Panc1 (cell line): ENCODE data around the gene GIGYF1. TPM values are rescaled to one million over a fixed set of nuclear protein-coding genes. Genes with fewer than 3 reads are reported as not detected.

Source experiments
- ATAC-seq: fragments of 200-7000 bp; cut with Tn5 transposase; 2 replicates; pipeline ENCODE4 v1.9.1; 2020; ENCODE audit warnings: mild to moderate bottlenecking, moderate library complexity
- BruUV-seq: library from RNA; stranded (reverse); fragments of 400-500 nt; replicated peaks from 2 replicates; lab custom pipeline; 2021; lab: Mats Ljungman, UMichigan
- CTCF ChIA-PET: fragments of 300-600 bp; sonication (Branson Sonifier 250); formaldehyde crosslinking; loops from one replicate; lab custom pipeline; 2022; ENCODE audit warnings: antibody characterized with exemption; lab: Charles Lee
- POLR2A ChIA-PET: fragments of 300-600 bp; sonication (Branson Sonifier 250); formaldehyde crosslinking; loops from one replicate; lab custom pipeline; 2022; ENCODE audit warnings: antibody characterized with exemption; lab: Charles Lee
- DNase-seq: peaks from one replicate; pipeline ENCODE4 v3.0.0-alpha.2; 2010; ENCODE audit warnings: low read depth, low spot score
- H3K27ac ChIP-seq: 2 replicates; pipeline ENCODE4 v1.5.1; 2011; ENCODE audit warnings: mild to moderate bottlenecking, low read length, inconsistent platforms
- H3K27me3 ChIP-seq: fragments of 200-500 bp; sonication (Bioruptor generic); 2 replicates; pipeline ENCODE4 v1.6.0; 2014; ENCODE audit warnings: low read length, inconsistent platforms; ENCODE audit not compliant: control insufficient read depth, insufficient read depth
- H3K36me3 ChIP-seq: fragments of 200-500 bp; sonication (Bioruptor generic); 2 replicates; pipeline ENCODE4 v1.5.1; 2014; ENCODE audit warnings: inconsistent platforms, mild to moderate bottlenecking, low read length, moderate library complexity; ENCODE audit not compliant: control insufficient read depth, insufficient read depth
- H3K4me1 ChIP-seq: 2 replicates; pipeline ENCODE4 v1.5.1; 2011; ENCODE audit warnings: inconsistent platforms, mild to moderate bottlenecking, low read length, moderate library complexity; ENCODE audit not compliant: control insufficient read depth, insufficient read depth
- H3K4me3 ChIP-seq, 2 experiments: 2 replicates each; pipeline ENCODE4 v1.5.1; 2011 to 2012; ENCODE audit warnings: low read depth in 2 of 2, low read length in 2 of 2, mild to moderate bottlenecking in 2 of 2, inconsistent platforms in 1 of 2, moderate library complexity in 1 of 2
- H3K9me3 ChIP-seq: fragments of 200-500 bp; sonication (Bioruptor generic); 2 replicates; pipeline ENCODE4 v1.5.1; 2014; ENCODE audit warnings: low read depth, mild to moderate bottlenecking, inconsistent platforms, low read length, moderate library complexity; ENCODE audit not compliant: control insufficient read depth, insufficient read depth
- POLR2AphosphoS5 ChIP-seq: IDR thresholded peaks from 2 replicates; pipeline ENCODE4 v1.6.1; 2012; ENCODE audit warnings: mild to moderate bottlenecking, low read depth, low read length, moderate library complexity
- REST ChIP-seq, 2 experiments: IDR thresholded peaks; 2 replicates each; pipeline ENCODE4 v1.6.1; 2011 to 2012; ENCODE audit warnings: low read depth in 2 of 2, control low read depth in 1 of 2, low read length in 1 of 2, mild to moderate bottlenecking in 1 of 2, moderate library complexity in 1 of 2; ENCODE audit not compliant: insufficient read depth in 1 of 2
- SIN3A ChIP-seq: IDR thresholded peaks from 2 replicates; pipeline ENCODE4 v1.6.1; 2012; ENCODE audit warnings: low read depth, mild to moderate bottlenecking, low read length, moderate library complexity, borderline replicate concordance; ENCODE audit not compliant: insufficient read depth
- TCF7L2 ChIP-seq: IDR thresholded peaks from 2 replicates; pipeline ENCODE4 v1.6.1; 2011; ENCODE audit warnings: mild to moderate bottlenecking, low read depth, low read length, inconsistent platforms
- in situ Hi-C: cut with HindIII; loops from 2 replicates; pipeline ENCODE4 v1.10.0; 2016; ENCODE audit warnings: low sequenced_read_pairs, low pct_unique_long_range_greater_than_20kb
- intact Hi-C: fragments of 100-400 bp; cut with micrococcal nuclease; formaldehyde crosslinking; loops from one replicate; pipeline ENCODE4 v1.10.0; 2022; ENCODE audit not compliant: unreplicated experiment
- total RNA-seq: library from RNA; stranded (reverse); gene quantifications from one replicate; pipeline ENCODE4 v1.2.1, GENCODE V29; 2021; ENCODE audit not compliant: unreplicated experiment
- TF ChIP-seq, protein P1 (sequence below): fragments of 450-650 bp; IDR thresholded peaks from 2 replicates; pipeline ENCODE4 v1.5.1; 2017; ENCODE audit warnings: mild to moderate bottlenecking

GIGYF1 gene
- total RNA-seq, 1 experiment from 2014 or later = 52.6 TPM

DNA sequence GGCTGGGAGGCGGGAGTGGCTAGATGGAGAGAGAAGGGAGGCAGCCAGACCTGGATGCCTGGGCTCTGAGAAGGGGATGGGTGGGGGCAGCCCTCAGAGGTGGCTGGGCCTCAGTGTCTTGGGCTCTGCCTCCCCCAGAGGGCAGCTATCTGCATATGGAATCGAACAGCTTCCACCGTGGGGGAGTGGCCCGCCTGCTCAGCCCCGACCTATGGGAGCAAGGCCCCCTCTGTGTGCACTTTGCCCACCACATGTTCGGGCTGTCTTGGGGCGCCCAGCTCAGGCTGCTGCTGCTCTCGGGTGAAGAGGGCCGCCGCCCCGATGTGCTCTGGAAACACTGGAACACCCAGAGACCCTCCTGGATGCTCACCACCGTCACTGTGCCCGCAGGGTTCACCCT lies 42.6 kb upstream of the GIGYF1 start:
- intact Hi-C loops (no loop called here), in situ Hi-C loops (no loop called here)
- no peak overlapping the region for H3K4me3 ChIP-seq
- ChIA-PET CTCF (no interaction called here), POLR2A (no interaction called here)
- no peaks in the 10 kb centered on the region for H3K27me3 ChIP-seq
- no TSS peak for BruUV-seq
- TF ChIP-seq POLR2AphosphoS5 (no peak), REST (IDR thresholded peaks at IDR 0.05; ENCODE audit: insufficient read depth in 1 of 2, low read depth in 2 of 2, low read length in 1 of 2) (no peak), TCF7L2 (no peak), SIN3A (no peak)
- TF ChIP-seq, protein P1, sequence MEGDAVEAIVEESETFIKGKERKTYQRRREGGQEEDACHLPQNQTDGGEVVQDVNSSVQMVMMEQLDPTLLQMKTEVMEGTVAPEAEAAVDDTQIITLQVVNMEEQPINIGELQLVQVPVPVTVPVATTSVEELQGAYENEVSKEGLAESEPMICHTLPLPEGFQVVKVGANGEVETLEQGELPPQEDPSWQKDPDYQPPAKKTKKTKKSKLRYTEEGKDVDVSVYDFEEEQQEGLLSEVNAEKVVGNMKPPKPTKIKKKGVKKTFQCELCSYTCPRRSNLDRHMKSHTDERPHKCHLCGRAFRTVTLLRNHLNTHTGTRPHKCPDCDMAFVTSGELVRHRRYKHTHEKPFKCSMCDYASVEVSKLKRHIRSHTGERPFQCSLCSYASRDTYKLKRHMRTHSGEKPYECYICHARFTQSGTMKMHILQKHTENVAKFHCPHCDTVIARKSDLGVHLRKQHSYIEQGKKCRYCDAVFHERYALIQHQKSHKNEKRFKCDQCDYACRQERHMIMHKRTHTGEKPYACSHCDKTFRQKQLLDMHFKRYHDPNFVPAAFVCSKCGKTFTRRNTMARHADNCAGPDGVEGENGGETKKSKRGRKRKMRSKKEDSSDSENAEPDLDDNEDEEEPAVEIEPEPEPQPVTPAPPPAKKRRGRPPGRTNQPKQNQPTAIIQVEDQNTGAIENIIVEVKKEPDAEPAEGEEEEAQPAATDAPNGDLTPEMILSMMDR = no peak
- no peaks in the 10 kb centered on the region for H3K4me1 ChIP-seq
- ATAC-seq = no peak
- no peaks in the 10 kb centered on the region for H3K36me3 ChIP-seq
- no peak for DNase-seq
- no peaks in the 10 kb centered on the region for H3K9me3 ChIP-seq
- no peak overlapping the region for H3K27ac ChIP-seq

- no peak for TF ChIP-seq POLR2AphosphoS5
- TF ChIP-seq REST (IDR thresholded peaks at IDR 0.05; ENCODE audit: insufficient read depth in 1 of 2, low read depth in 2 of 2, low read length in 1 of 2) = no peak
- no peak for TF ChIP-seq TCF7L2
- TF ChIP-seq, protein P1 = no peak
- no peak for TF ChIP-seq SIN3A
- intact Hi-C loops = no loop called here
- no peaks in the 10 kb centered on the region for H3K4me1 ChIP-seq
- no peaks in the 10 kb centered on the region for H3K9me3 ChIP-seq
- ChIA-PET CTCF (no interaction called here), POLR2A (no interaction called here)
- H3K27ac ChIP-seq = no peak overlapping the region
- DNase-seq (no peak), ATAC-seq (no peak)
- in situ Hi-C loops = no loop called here
- no TSS peak for BruUV-seq
- no peak overlapping the region for H3K4me3 ChIP-seq
- H3K36me3 ChIP-seq = no peaks in the 10 kb centered on the region
- no peaks in the 10 kb centered on the region for H3K27me3 ChIP-seq
Observed at GRCh38 chr7:100735730-100736129, 41.7 kb upstream of the GIGYF1 start.
